Hindlimb muscle (tissue), 1 donor: Measurements from ENCODE around the gene KDELR3. TPM values are rescaled to one million over a fixed set of nuclear protein-coding genes. Genes with fewer than 3 reads are reported as not detected.

ENCODE experiments used
- DNase-seq: peaks from one replicate; pipeline ENCODE4 v3.0.0-alpha.2; 2013
- polyA plus RNA-seq: library from polyadenylated mRNA; unstranded; fragments of 120-200 nt; gene quantifications from one replicate; pipeline ENCODE4 v1.2.1, GENCODE V29; 2013; ENCODE audit not compliant: insufficient read length

KDELR3 gene
- 19.3 TPM for polyA plus RNA-seq

- DNase-seq = peak; percentile 77
Measured at GRCh38 chr22:38467904-38468442, at the start of gene KDELR3. Gene KDELR3, plus strand, starts transcription at chr22:38468096. Its CDS starts 138 bp downstream, at chr22:38468234.

- no peak for DNase-seq
Measured at GRCh38 chr22:38418589-38418988, 49.3 kb upstream of the KDELR3 start.

GRCh38 chr22:38419121-38419857 is 48.6 kb upstream of the KDELR3 start:
- DNase-seq = no peak

GRCh38 chr22:38419858-38420160 is 48.1 kb upstream of the KDELR3 start:
- no peak for DNase-seq

- no peak for DNase-seq
Measured at GRCh38 chr22:38420734-38421133, 47.2 kb upstream of the KDELR3 start.

GRCh38 chr22:38422611-38423511 is 45.0 kb upstream of the KDELR3 start:
- no peak for DNase-seq

GRCh38 chr22:38423512-38424503 is 44.1 kb upstream of the KDELR3 start:
- no peak for DNase-seq

GRCh38 chr22:38424525-38425080 is 43.3 kb upstream of the KDELR3 start:
- no peak for DNase-seq

- no peak for DNase-seq
Measured at GRCh38 chr22:38426628-38427027, 41.3 kb upstream of the KDELR3 start.

GRCh38 chr22:38427465-38427864 is 40.4 kb upstream of the KDELR3 start:
- DNase-seq = no peak

GRCh38 chr22:38427940-38428339 is 40.0 kb upstream of the KDELR3 start:
- no peak for DNase-seq

GRCh38 chr22:38428714-38429113 is 39.2 kb upstream of the KDELR3 start:
- no peak for DNase-seq

GRCh38 chr22:38429499-38430068 is 38.3 kb upstream of the KDELR3 start:
- peak; percentile 46 for DNase-seq

- no peak for DNase-seq
Measured at GRCh38 chr22:38431266-38432010, 36.5 kb upstream of the KDELR3 start.

GRCh38 chr22:38432264-38432663 is 35.6 kb upstream of the KDELR3 start:
- DNase-seq = no peak

- no peak for DNase-seq
Measured at GRCh38 chr22:38433871-38434270, 34.0 kb upstream of the KDELR3 start.

- no peak for DNase-seq
Measured at GRCh38 chr22:38435010-38435409, 32.9 kb upstream of the KDELR3 start.

- no peak for DNase-seq
Measured at GRCh38 chr22:38435965-38436364, 31.9 kb upstream of the KDELR3 start.

GRCh38 chr22:38436629-38437395 is 31.1 kb upstream of the KDELR3 start:
- DNase-seq = no peak

- DNase-seq = no peak
Measured at GRCh38 chr22:38437416-38437815, 30.5 kb upstream of the KDELR3 start.
